GDM1 (cell line): ENCODE results near the gene SRPRB.
"Not testable (repeated sequence)": the region's sequence is repeated elsewhere in the genome, so short reads cannot be mapped to it uniquely, and the experiment has no call there.

Experiments used
- DNase-seq: peaks from one replicate; lab custom pipeline; 2025; lab: John Stamatoyannopoulos, UW

SRPRB gene

GRCh38 chr3:133777807-133778568 lies 27.6 kb upstream of the SRPRB start:
- no peak for DNase-seq

GRCh38 chr3:133779626-133780203 lies 25.9 kb upstream of the SRPRB start:
- DNase-seq: no peak

DNA sequence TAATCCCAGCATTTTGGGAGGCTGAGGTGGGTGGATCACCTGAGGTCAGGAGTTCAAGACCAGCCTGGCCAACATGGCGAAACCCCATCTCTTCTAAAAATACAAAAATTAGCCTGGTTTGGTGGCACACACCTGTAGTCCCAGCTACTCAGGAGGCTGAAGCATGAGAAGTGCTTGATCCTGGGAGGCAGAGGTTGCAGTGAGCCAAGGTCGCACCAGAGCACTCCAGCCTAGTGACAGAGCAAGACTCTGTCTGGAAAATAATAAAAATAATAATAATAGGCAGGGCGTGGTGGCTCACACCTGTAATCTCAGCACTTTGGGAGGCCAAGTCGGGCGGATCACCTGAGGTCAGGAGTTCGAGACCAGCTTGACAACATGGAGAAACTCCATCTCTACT lies 24.9 kb upstream of the SRPRB start:
- not testable (repeated sequence) for DNase-seq

DNA sequence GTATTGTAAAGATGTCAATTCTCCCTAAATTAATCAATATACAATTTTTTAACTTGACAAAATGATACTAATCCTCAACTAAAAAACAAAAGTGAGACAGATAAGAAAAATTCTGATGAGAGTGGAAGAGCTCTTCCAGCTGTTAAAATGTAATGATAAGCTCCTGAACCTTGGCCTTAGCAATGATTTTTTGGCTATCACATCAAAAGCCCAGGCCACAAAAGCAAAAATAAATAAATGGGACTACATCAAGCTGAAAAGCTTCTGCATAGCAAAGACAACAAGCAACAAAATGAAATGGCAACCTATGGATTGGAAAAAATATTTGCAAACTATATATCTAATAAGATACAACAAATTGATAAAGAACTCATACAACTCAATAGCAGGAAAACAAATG lies 24.0 kb upstream of the SRPRB start:
- no peak for DNase-seq

DNA sequence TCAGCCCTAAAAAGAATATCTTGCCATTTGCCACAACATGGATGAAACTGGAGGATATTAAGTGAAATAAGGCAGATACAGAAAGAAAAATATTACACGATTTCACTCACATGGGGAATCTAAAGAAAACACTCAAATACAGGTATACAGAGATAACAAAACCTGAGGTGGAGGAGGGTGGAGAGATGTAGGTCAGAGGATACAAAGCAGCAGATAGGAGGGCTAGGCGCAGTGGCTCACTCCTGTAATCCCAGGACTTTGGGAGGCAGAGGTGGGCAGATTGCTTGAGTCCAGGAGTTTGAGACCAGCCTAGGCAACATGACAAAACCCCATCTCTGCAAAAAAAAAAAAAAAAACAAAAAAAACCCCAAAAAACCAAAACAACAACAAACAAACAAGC lies 23.2 kb upstream of the SRPRB start:
- DNase-seq: no peak

DNA sequence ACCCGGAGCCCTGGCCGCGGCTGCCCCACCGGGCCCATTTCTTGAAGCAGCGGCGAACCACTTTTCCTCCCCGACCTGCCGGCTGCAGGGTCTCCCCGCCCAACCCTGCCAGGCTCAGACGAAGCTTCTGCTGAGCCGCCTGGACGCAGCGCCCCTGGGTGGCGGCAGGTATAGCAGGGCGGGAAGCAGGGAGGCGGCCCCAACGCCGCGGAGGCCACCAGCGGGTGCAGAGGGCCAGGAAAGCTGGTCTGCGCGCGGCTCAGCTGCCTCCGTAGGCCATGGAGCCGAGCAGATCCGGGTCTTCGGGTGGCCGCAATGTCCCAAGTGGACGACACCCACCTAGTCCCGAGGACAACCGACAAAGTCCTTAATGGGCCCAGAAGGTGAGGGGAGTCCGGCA lies 21.9 kb upstream of the SRPRB start:
- DNase-seq: no peak

DNA sequence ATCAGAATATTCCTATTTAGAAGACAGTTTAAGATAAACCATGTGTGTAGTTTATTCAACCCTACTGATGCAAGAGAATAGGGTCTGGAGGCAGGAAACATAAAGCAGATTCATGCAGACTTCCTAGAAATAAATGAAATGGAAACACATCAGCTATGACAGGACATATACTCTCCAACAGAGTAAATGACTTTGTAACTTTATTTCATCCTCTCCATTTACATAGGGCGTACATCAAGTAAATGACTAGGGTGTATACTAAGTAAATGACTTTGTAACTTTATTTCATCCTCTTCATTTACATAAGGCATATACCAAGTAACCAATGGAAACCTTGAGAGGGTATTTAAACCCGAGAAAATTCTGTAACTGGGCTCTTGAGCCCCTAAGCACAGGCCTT lies 17.6 kb upstream of the SRPRB start:
- no peak for DNase-seq

DNA sequence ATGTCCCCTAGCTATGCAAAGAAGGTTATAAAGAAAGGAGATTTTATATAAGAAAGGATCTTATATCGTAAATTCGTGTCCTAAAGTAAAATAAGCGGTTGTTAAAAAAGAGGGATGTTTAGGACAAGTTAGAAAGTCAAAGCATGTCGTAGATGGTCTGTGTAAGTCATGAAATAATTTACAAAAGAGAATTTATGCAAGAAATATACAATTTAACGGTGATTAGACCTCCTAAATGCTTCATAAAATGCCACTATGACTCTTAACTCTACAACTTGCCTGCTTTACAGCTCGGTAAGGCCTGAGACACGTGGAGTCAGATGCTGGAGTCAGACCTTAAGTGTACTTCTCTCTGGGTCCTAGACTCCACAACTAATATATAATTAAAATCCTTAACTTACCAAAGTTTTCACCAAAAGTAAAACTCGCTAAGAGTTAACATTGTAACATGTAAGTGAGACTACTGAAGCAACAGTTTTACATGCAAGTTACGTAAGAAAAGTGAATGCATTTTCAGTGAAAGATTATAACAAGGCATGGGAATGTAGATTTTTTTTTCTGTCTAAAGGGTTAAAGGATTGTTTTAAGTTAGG lies 13.3 kb upstream of the SRPRB start:
- no peak for DNase-seq

DNA sequence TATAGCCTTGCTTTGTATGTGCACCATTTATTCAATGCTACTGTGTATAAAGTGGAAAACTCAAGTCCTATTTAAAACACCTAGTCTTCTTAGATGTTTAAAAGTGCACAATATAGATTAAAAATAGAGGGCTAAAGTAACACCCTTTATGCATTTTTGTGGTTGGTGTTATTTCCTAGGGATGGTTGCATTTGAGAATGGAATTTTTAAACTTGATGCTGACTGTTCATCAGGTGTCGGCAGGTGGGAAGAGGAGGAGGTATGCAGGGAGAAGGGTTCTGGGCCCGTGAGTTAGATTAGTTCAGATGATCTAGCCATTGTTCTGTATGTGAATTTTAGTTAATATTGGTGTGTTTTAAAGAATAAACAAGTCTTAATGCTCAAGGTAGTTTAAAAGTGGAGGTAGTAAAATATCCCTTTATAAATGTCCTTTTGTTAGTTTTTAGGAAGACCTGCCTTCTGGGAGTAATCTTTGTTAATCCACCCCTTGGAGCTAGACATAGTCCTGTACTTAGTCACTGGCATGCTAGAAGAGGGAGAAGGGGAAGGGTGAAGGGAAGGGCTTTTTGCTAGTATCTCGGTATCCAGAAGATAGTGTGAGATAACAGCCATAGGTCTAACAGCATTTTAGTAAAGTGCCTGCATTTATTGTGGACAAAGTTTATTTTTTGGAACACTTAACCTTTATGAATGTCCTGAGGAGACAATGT lies 8.1 kb upstream of the SRPRB start:
- DNase-seq: no peak

GRCh38 chr3:133799794-133800585 lies 5.6 kb upstream of the SRPRB start:
- no peak for DNase-seq

GRCh38 chr3:133803469-133803868 lies 2.1 kb upstream of the SRPRB start:
- DNase-seq: no peak

- no peak for DNase-seq
Measured at GRCh38 chr3:133804896-133805295, 719 bp upstream of the SRPRB start.

GRCh38 chr3:133805384-133805701 lies 272 bp upstream of the SRPRB start:
- DNase-seq: no peak

- no peak for DNase-seq
Measured at GRCh38 chr3:133812872-133813271, 7.3 kb downstream of the SRPRB start.

DNA sequence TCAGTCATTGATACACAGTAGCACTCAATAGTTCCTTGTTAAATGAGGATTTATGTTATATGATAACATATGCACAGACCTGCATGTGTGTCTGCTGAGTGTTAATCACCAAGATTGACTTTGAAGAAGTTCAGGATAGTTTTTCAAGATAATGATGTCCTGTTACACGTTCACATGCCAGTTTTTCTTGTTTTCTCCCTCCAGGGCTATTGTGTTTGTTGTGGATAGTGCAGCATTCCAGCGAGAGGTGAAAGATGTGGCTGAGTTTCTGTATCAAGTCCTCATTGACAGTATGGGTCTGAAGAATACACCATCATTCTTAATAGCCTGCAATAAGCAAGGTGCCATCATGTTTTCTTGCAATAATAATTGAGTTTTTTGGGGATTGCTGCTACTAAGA lies 9.8 kb downstream of the SRPRB start:
- no peak for DNase-seq

DNA sequence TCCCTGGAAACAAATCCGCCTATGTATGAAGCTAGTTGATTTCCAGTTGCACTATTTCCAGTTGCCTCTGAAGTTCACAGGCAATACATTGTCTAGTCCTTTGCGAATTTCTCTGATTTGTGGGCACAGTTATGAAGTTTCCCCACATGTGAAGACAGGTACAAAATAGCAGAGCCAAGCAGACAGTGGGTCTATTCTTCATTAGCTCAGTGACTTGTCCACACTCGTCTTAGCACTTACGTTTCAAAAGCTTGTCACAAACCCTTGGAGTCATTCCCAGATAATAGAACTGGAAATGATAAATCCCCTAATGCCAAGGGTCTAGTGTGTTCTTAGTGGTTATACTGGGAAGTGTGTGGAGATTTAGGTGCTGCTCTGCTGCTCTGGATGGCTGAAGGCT lies 14.5 kb downstream of the SRPRB start:
- DNase-seq: no peak

DNA sequence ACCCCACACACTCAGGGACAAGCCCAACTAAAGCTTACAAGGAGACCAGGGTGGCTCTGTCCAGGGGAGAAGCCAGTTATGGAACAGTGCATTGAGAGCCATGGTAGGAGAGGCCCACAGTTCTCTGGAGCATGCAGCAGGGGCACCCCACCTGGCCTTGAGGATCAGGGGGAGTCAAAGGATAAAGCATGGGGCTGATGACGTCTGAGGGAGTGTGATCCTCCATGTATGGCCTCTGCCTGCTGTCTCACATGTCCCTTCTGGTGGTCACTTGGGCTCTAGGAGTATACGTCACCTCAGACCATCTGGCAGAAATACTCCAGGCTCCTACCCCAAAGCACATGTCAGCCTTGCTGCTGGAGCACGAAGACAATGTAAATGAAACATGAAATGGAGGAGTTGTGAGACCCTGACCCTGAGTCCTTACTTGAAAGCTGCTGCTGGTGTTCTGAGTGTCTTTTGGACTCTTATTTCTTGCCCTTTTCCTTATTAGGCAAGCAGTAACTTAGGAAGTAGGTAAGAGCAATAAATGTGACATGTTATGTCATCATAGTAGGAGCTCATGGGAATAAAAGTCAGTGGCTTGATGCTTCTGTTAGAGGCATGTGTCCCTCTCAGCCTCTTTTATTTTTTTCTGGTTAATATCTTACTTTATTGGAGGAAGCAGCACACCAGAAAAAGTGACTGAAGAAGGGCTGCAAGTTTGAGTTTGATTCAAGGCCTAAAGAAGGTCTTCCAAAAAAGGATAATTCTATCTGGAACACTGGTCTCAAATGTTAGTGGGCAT lies 15.5 kb downstream of the SRPRB start:
- DNase-seq: no peak

- no peak for DNase-seq
Measured at GRCh38 chr3:133821767-133822638, 16.4 kb downstream of the SRPRB start.

DNA sequence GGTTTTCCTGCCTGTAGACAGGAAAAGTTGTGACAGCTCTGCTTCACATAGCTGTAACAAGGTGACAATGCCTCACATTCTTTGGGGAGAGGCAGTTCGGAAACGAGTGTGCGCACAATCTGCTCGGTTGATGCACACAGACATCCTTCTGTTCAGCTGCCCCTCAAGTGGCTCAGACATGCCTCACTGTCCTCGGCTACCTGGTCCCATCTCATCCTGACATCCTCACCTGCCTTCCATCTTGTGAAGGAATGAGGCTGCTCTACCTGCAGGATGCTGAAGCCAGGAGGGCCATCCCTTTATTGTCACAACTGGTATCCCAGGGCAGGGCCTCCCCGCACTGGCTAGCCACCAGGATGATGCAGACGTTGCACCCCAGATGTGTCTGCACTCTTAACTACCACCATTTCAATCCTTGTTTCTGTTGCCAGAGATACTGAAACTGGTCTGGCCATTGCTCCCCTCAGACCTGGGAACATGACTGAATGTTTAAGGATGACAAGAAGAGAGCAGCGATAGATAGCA lies 19.4 kb downstream of the SRPRB start:
- DNase-seq: no peak
